SK-N-MC (cell line): Measurements from ENCODE around the gene HINT3.

ENCODE experiments used
- EZH2 ChIP-seq: fragments of 200-600 bp; sonication (generic); IDR thresholded peaks from one replicate; pipeline ENCODE4 v1.6.1; 2017; ENCODE audit warnings: antibody characterized with exemption
- POLR2AphosphoS5 ChIP-seq: IDR thresholded peaks from 2 replicates; pipeline ENCODE4 v1.6.1; 2012; ENCODE audit warnings: mild to moderate bottlenecking, low read depth, low read length, borderline replicate concordance

GRCh38 chr6:125948455-125948854 lies 8.1 kb upstream of the HINT3 start:
- TF ChIP-seq POLR2AphosphoS5 (no peak), EZH2 (no peak)
